IMR-90 (cell line): ENCODE results near the gene MPPED2. TPM values are rescaled to one million over a fixed set of nuclear protein-coding genes. Genes with fewer than 3 reads are reported as not detected.

Experiments
- ATAC-seq: fragments of 200-7000 bp; cut with Tn5 transposase; 2 replicates; pipeline ENCODE4 v1.9.1; 2020; ENCODE audit warnings: low read depth, mild to moderate bottlenecking, moderate library complexity
- BruUV-seq: library from RNA; stranded (reverse); fragments of 400-500 nt; replicated peaks from 2 replicates; lab custom pipeline; 2021; lab: Mats Ljungman, UMichigan
- CTCF ChIA-PET: fragments of 300-600 bp; formaldehyde crosslinking; extraction: SDS; loops from one replicate; lab custom pipeline; 2021; ENCODE audit warnings: antibody characterized with exemption; lab: Yijun Ruan, JAX
- POLR2A ChIA-PET: fragments of 300-600 bp; sonication (Branson Sonifier 250); formaldehyde crosslinking; loops from one replicate; lab custom pipeline; 2022; ENCODE audit warnings: antibody characterized with exemption; ENCODE audit not compliant: unreplicated experiment; lab: Charles Lee
- DNase-seq: peaks from one replicate; pipeline ENCODE4 v3.0.0; 2013
- H2AFZ ChIP-seq: replicated peaks from 2 replicates; pipeline ENCODE3; 2013; ENCODE audit warnings: low read length, mild to moderate bottlenecking; ENCODE audit not compliant: poor library complexity
- H2AK5ac ChIP-seq: 2 replicates; pipeline ENCODE4 v1.6.1; 2013; ENCODE audit warnings: low read depth, low read length, inconsistent platforms
- H2AK9ac ChIP-seq: replicated peaks from 2 replicates; pipeline ENCODE3; 2013; ENCODE audit warnings: mild to moderate bottlenecking, low read depth, low read length, moderate library complexity; ENCODE audit not compliant: poor library complexity
- H2BK120ac ChIP-seq: 2 replicates; pipeline ENCODE4 v1.6.1; 2013; ENCODE audit warnings: low read depth, low read length, inconsistent platforms
- H2BK15ac ChIP-seq: 3 replicates; pipeline ENCODE4 v1.6.1; 2013; ENCODE audit warnings: low read depth, low read length, inconsistent platforms
- H2BK20ac ChIP-seq: 2 replicates; pipeline ENCODE4 v1.6.1; 2013; ENCODE audit warnings: low read depth, mild to moderate bottlenecking, inconsistent platforms, low read length, moderate library complexity
- H2BK5ac ChIP-seq: 2 replicates; pipeline ENCODE4 v1.6.1; 2013; ENCODE audit warnings: mild to moderate bottlenecking, low read depth, low read length, inconsistent platforms; ENCODE audit not compliant: poor library complexity, severe bottlenecking
- H3K14ac ChIP-seq: replicated peaks from 2 replicates; pipeline ENCODE4 v1.6.1; 2013; ENCODE audit warnings: low read depth, low read length, inconsistent platforms
- H3K18ac ChIP-seq: 2 replicates; pipeline ENCODE4 v1.6.1; 2013; ENCODE audit warnings: low read depth, low read length, control low read depth
- H3K23ac ChIP-seq: 2 replicates; pipeline ENCODE4 v1.6.1; 2013; ENCODE audit warnings: low read depth, low read length, inconsistent platforms
- H3K27ac ChIP-seq: 2 replicates; pipeline ENCODE4 v1.5.1; 2013; ENCODE audit warnings: mild to moderate bottlenecking, control low read depth, low read length; ENCODE audit not compliant: insufficient read depth
- H3K27me3 ChIP-seq: 2 replicates; pipeline ENCODE4 v1.6.1; 2013; ENCODE audit warnings: low read length; ENCODE audit not compliant: control insufficient read depth, insufficient read depth
- H3K36me3 ChIP-seq: 2 replicates; pipeline ENCODE4 v1.6.1; 2013; ENCODE audit warnings: low read length, mixed read lengths; ENCODE audit not compliant: control insufficient read depth, insufficient read depth
- H3K4ac ChIP-seq: 2 replicates; pipeline ENCODE4 v1.6.1; 2013; ENCODE audit warnings: low read depth, low read length, inconsistent platforms
- H3K4me1 ChIP-seq: 2 replicates; pipeline ENCODE4 v1.6.1; 2013; ENCODE audit warnings: low read length, mixed read lengths; ENCODE audit not compliant: control insufficient read depth, insufficient read depth
- H3K4me2 ChIP-seq: 2 replicates; pipeline ENCODE4 v1.6.1; 2013; ENCODE audit warnings: low read depth, mild to moderate bottlenecking, control low read depth, low read length, moderate library complexity
- H3K4me3 ChIP-seq: 2 replicates; pipeline ENCODE4 v1.5.1; 2013; ENCODE audit warnings: low read depth, mild to moderate bottlenecking, control low read depth, low read length, moderate library complexity; ENCODE audit not compliant: insufficient read depth
- H3K56ac ChIP-seq: 2 replicates; pipeline ENCODE4 v1.6.1; 2013; ENCODE audit warnings: low read length, inconsistent platforms; ENCODE audit not compliant: insufficient read depth; ENCODE audit errors: extremely low read depth
- H3K79me1 ChIP-seq, 2 experiments: 2 replicates each; pipeline ENCODE4 v1.6.1; 2013; ENCODE audit warnings: low read length in 2 of 2, inconsistent platforms in 1 of 2, low read depth in 1 of 2
- H3K9ac ChIP-seq: 2 replicates; pipeline ENCODE4 v1.6.1; 2013; ENCODE audit warnings: low read depth, low read length, control low read depth
- H3K9me1 ChIP-seq: 2 replicates; pipeline ENCODE4 v1.6.1; 2013; ENCODE audit warnings: low read length, inconsistent platforms; ENCODE audit not compliant: insufficient read depth
- H3K9me3 ChIP-seq: 2 replicates; pipeline ENCODE4 v1.6.1; 2013; ENCODE audit warnings: low read length; ENCODE audit not compliant: control insufficient read depth, insufficient read depth
- H4K20me1 ChIP-seq: 2 replicates; pipeline ENCODE4 v1.6.1; 2013; ENCODE audit warnings: low read length, inconsistent platforms; ENCODE audit not compliant: insufficient read depth
- H4K5ac ChIP-seq: 2 replicates; pipeline ENCODE4 v1.6.1; 2013; ENCODE audit warnings: mild to moderate bottlenecking, low read depth, low read length, control low read depth
- H4K8ac ChIP-seq, 2 experiments: 2 replicates each; pipeline ENCODE4 v1.6.1; 2013; ENCODE audit warnings: low read depth in 2 of 2, low read length in 2 of 2, control low read depth in 1 of 2, inconsistent platforms in 1 of 2
- H4K91ac ChIP-seq: 2 replicates; pipeline ENCODE4 v1.6.1; 2013; ENCODE audit warnings: low read depth, low read length, inconsistent platforms; ENCODE audit not compliant: insufficient read depth
- CEBPB ChIP-seq: IDR thresholded peaks from 2 replicates; pipeline ENCODE4 v1.6.1; 2012; ENCODE audit warnings: low read depth, low read length, improper control_type of control experiment
- NFE2L2 ChIP-seq: fragments of 150-350 bp; IDR thresholded peaks from 2 replicates; pipeline ENCODE4 v1.6.1; 2016; ENCODE audit warnings: low read depth, mild to moderate bottlenecking, low read length
- RAD21 ChIP-seq: IDR thresholded peaks from 2 replicates; pipeline ENCODE4 v1.6.1; 2012; ENCODE audit warnings: low read length, improper control_type of control experiment
- WGBS, 2 experiments: methylation state at CpG; one replicate each; pipeline versions ENCODE4 v1.1.5 to v1.1.7; 2013; ENCODE audit warnings: missing lambda C conversion rate in 2 of 2; ENCODE audit not compliant: insufficient read length in 1 of 2; ENCODE audit errors: extremely low coverage in 2 of 2; 5-methylcytosine and 5-hydroxymethylcytosine counted together
- dilution Hi-C: fragments of 300-500 bp; cut with HindIII; formaldehyde crosslinking; loops from one replicate; pipeline ENCODE4 v1.14.3; 2018; ENCODE audit warnings: low sequenced_read_pairs; ENCODE audit not compliant: unreplicated experiment
- in situ Hi-C: fragments of 300-500 bp; cut with MboI; formaldehyde crosslinking; loops from 3 replicates; pipeline ENCODE4 v1.14.3; 2019; ENCODE audit warnings: low sequenced_read_pairs, inconsistent platforms, mixed read lengths
- intact Hi-C: fragments of 100-400 bp; cut with micrococcal nuclease; formaldehyde crosslinking; loops from 2 replicates; pipeline ENCODE4 v1.10.0; 2022
- polyA plus RNA-seq, 3 experiments: library from polyadenylated mRNA; depleted of rRNA; stranded (reverse); fragments of >200 nt; gene quantifications; 2 replicates each; pipeline ENCODE4 v1.2.3, GENCODE V29; 2012; ENCODE audit warnings: low replicate concordance in 1 of 3
- total RNA-seq: library from RNA; depleted of rRNA; stranded (reverse); fragments of >200 nt; gene quantifications from 2 replicates; pipeline ENCODE4 v1.2.3, GENCODE V29; 2012

Gene MPPED2
- total and polyA plus RNA-seq, 2 of the 4 experiments (the other 2 are of a cell fraction) = 0.10 TPM; not detected in 1

- intact Hi-C loops (no loop called here), in situ Hi-C loops (no loop called here), dilution Hi-C loops (no loop called here)
- H3K36me3 ChIP-seq = no peaks in the 10 kb centered on the region
- no peaks in the 10 kb centered on the region for H3K79me1 ChIP-seq
- no peak overlapping the region for H2AFZ ChIP-seq
- H2BK20ac ChIP-seq = no peak overlapping the region
- H2BK5ac ChIP-seq = no peak overlapping the region
- H3K9me1 ChIP-seq = no peaks in the 10 kb centered on the region
- no peak overlapping the region for H3K56ac ChIP-seq
- H3K9ac ChIP-seq = no peak overlapping the region
- no peak overlapping the region for H3K27ac ChIP-seq
- no peaks in the 10 kb centered on the region for H3K27me3 ChIP-seq
- no peak overlapping the region for H3K14ac ChIP-seq
- no peak overlapping the region for H2BK15ac ChIP-seq
- no peak overlapping the region for H2AK5ac ChIP-seq
- no peaks in the 10 kb centered on the region for H3K4me1 ChIP-seq
- H2AK9ac ChIP-seq = no peak overlapping the region
- H3K4me2 ChIP-seq = no peak overlapping the region
- no CpG with 5 or more reads among the region's 3 CpGs for WGBS, 2 experiments
- H3K23ac ChIP-seq = no peak overlapping the region
- CTCF ChIA-PET = no interaction called here
- H2BK120ac ChIP-seq = no peak overlapping the region
- ATAC-seq = no peak
- POLR2A ChIA-PET = no interaction called here
- no TSS peak for BruUV-seq
- no peak for TF ChIP-seq CEBPB
- no peak for TF ChIP-seq NFE2L2
- TF ChIP-seq RAD21 = no peak
- no peak overlapping the region for H3K4me3 ChIP-seq
- H4K20me1 ChIP-seq = no peaks in the 10 kb centered on the region
- no peaks in the 10 kb centered on the region for H3K9me3 ChIP-seq
- DNase-seq = no peak
- H3K4ac ChIP-seq = no peak overlapping the region
- H4K91ac ChIP-seq = no peak overlapping the region
- H3K18ac ChIP-seq = no peak overlapping the region
- no peak overlapping the region for H4K5ac ChIP-seq
- no peak overlapping the region for H4K8ac ChIP-seq
These were observed 180.8 kb downstream of the MPPED2 start for GRCh38 chr11:30405385-30405784.
